ENCODE measurements around the gene C1QBP.
A peak's percentile ranks its signal among the peaks of the same experiment; 100 is the strongest.
"Not testable (repeated sequence)": the region's sequence is repeated elsewhere in the genome, so short reads cannot be mapped to it uniquely, and the experiment has no call there.

C1QBP gene

GRCh38 chr17:5438716-5439445 is at the start of gene C1QBP:
Gene C1QBP (minus strand): TSS chr17:5439155. CDS start chr17:5439073, 82 bp downstream.
- peak; percentile 87 to 88 for DNase-seq (ENCODE audit: low read depth in 1 of 2, low spot score in 1 of 2)

GRCh38 chr17:5488752-5489151 is 49.8 kb upstream of the C1QBP start:
- DNase-seq (ENCODE audit: low read depth in 1 of 2, low spot score in 1 of 2): no peak

- DNase-seq (ENCODE audit: low read depth in 1 of 2, low spot score in 1 of 2): peak; percentile 89 to 93
Observed at GRCh38 chr17:5486206-5487124, 47.5 kb upstream of the C1QBP start, which contains the start of gene MIS12. Gene MIS12 (plus strand): TSS chr17:5486566. CDS start chr17:5488863, 2,297 bp downstream.

GRCh38 chr17:5485270-5486205 is 46.6 kb upstream of the C1QBP start, which contains the start of gene DERL2:
Gene DERL2 (minus strand): TSS chr17:5486178. CDS start chr17:5486161, 17 bp downstream.
- DNase-seq (ENCODE audit: low read depth in 1 of 2, low spot score in 1 of 2): no peak

GRCh38 chr17:5481451-5481850 is 42.5 kb upstream of the C1QBP start:
- DNase-seq (ENCODE audit: low read depth in 1 of 2, low spot score in 1 of 2): no peak

GRCh38 chr17:5480962-5481361 is 42.0 kb upstream of the C1QBP start:
- no peak for DNase-seq (ENCODE audit: low read depth in 1 of 2, low spot score in 1 of 2)

GRCh38 chr17:5478992-5479391 is 40.0 kb upstream of the C1QBP start:
- DNase-seq (ENCODE audit: low read depth in 1 of 2, low spot score in 1 of 2): no peak

- no peak for DNase-seq (ENCODE audit: low read depth in 1 of 2, low spot score in 1 of 2)
Observed at GRCh38 chr17:5473906-5474305, 35.0 kb upstream of the C1QBP start.

- DNase-seq (ENCODE audit: low read depth in 1 of 2, low spot score in 1 of 2): no peak
Observed at GRCh38 chr17:5472511-5472910, 33.6 kb upstream of the C1QBP start.

- DNase-seq (ENCODE audit: low read depth in 1 of 2, low spot score in 1 of 2): no peak
Observed at GRCh38 chr17:5468075-5468473, 29.1 kb upstream of the C1QBP start.

GRCh38 chr17:5467416-5467815 is 28.5 kb upstream of the C1QBP start:
- DNase-seq (ENCODE audit: low read depth in 1 of 2, low spot score in 1 of 2): no peak

- DNase-seq (ENCODE audit: low read depth in 1 of 2, low spot score in 1 of 2): no peak
Observed at GRCh38 chr17:5466295-5466694, 27.3 kb upstream of the C1QBP start.

GRCh38 chr17:5464717-5465507 is 26.0 kb upstream of the C1QBP start:
- no peak for DNase-seq (ENCODE audit: low read depth in 1 of 2, low spot score in 1 of 2)

- no peak for DNase-seq (ENCODE audit: low read depth in 1 of 2, low spot score in 1 of 2)
Observed at GRCh38 chr17:5446786-5447185, 7.8 kb upstream of the C1QBP start.

- no peak for DNase-seq (ENCODE audit: low read depth in 1 of 2, low spot score in 1 of 2)
Observed at GRCh38 chr17:5444209-5444608, 5.3 kb upstream of the C1QBP start.

GRCh38 chr17:5443728-5444127 is 4.8 kb upstream of the C1QBP start:
- DNase-seq (ENCODE audit: low read depth in 1 of 2, low spot score in 1 of 2): no peak

- DNase-seq (ENCODE audit: low read depth in 1 of 2, low spot score in 1 of 2): no peak
Observed at GRCh38 chr17:5439446-5439764, 450 bp upstream of the C1QBP start.

GRCh38 chr17:5437721-5438317 is 1.1 kb downstream of the C1QBP start:
- no peak for DNase-seq (ENCODE audit: low read depth in 1 of 2, low spot score in 1 of 2)

GRCh38 chr17:5435781-5436315 is 3.1 kb downstream of the C1QBP start:
- DNase-seq (ENCODE audit: low read depth in 1 of 2, low spot score in 1 of 2): not testable (repeated sequence)

GRCh38 chr17:5434984-5435383 is 4.0 kb downstream of the C1QBP start:
- DNase-seq (ENCODE audit: low read depth in 1 of 2, low spot score in 1 of 2): no peak

Measured in stimulated activated CD4-positive, alpha-beta T cell treated with anti-CD3 and anti-CD28 coated beads, Interleukin-15, amount 100 ng/mL, for 1 hour (primary cell).